Nephron (organoid): ENCODE data around the gene LZTFL1.
"Not testable (repeated sequence)": the region's sequence is repeated elsewhere in the genome, so short reads cannot be mapped to it uniquely, and the experiment has no call there.

ENCODE experiments used
- H3K27ac Mint-ChIP-seq, 3 experiments: 2 replicates each; pipeline ENCODE4 v1.8.0; 2020; ENCODE audit warnings: mixed read lengths in 3 of 3, mild to moderate bottlenecking in 2 of 3, moderate library complexity in 1 of 3
- H3K27me3 Mint-ChIP-seq: 2 replicates; pipeline ENCODE4 v1.8.0; 2021; ENCODE audit warnings: low read depth, mild to moderate bottlenecking, moderate library complexity, mixed read lengths
- H3K36me3 Mint-ChIP-seq: 2 replicates; pipeline ENCODE4 v1.8.0; 2020; ENCODE audit warnings: low read depth, mixed read lengths
- H3K4me1 Mint-ChIP-seq: 2 replicates; pipeline ENCODE4 v1.8.0; 2020; ENCODE audit warnings: mixed read lengths
- H3K4me3 Mint-ChIP-seq, 3 experiments: 2 replicates each; pipeline ENCODE4 v1.8.0; 2020; ENCODE audit warnings: mild to moderate bottlenecking in 3 of 3, mixed read lengths in 3 of 3, moderate library complexity in 2 of 3
- H3K9me3 Mint-ChIP-seq: 2 replicates; pipeline ENCODE4 v1.8.0; 2020; ENCODE audit warnings: mixed read lengths
- TF ChIP-seq, protein P1 (sequence below), 3 experiments: fragments of 200-600 bp; sonication (generic); IDR thresholded peaks; one replicate each; pipeline ENCODE4 v1.5.0; 2021; ENCODE audit warnings: antibody characterized with exemption in 3 of 3; ENCODE audit not compliant: unreplicated experiment in 3 of 3

LZTFL1 gene

DNA sequence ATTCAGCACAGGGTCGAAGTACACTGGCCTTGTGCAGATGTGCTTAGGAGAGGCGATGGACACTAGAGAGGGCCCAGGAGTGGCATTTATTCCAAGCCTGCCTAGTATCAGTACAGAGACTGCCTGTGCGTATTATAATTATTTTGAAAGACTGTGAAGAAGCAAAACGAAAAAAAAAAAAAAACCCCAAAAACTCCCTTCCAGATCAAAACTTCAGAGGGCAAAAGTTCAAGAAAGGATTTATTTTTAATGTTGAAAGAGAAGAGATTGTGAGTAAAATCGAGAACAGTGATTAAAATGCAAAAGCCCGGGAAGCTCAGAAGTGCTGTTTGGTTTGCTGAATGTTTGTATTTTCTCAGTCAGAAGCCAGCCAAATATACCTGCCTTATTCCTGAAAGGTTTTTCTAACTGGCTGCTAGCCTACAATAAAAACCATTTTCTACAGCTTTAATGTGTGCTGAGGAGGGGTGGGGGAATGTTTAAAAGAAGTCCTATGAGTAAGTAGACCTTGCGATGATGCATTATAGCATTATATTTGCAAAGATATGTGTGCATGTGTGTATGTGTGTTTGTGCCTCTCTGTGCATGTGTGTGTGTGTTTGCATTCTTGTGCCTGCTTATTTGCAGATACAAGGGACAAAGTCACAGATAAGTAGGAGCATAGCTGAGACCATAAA, 19.3 kb upstream of the LZTFL1 start:
- H3K4me1 Mint-ChIP-seq = peaks cover 5% of the 10 kb centered on the region
- peaks cover 10% of the 10 kb centered on the region for H3K9me3 Mint-ChIP-seq
- no peaks in the 10 kb centered on the region for H3K36me3 Mint-ChIP-seq
- no peak overlapping the region for H3K4me3 Mint-ChIP-seq
- peaks cover 5% of the 10 kb centered on the region for H3K27me3 Mint-ChIP-seq
- TF ChIP-seq, protein P1, sequence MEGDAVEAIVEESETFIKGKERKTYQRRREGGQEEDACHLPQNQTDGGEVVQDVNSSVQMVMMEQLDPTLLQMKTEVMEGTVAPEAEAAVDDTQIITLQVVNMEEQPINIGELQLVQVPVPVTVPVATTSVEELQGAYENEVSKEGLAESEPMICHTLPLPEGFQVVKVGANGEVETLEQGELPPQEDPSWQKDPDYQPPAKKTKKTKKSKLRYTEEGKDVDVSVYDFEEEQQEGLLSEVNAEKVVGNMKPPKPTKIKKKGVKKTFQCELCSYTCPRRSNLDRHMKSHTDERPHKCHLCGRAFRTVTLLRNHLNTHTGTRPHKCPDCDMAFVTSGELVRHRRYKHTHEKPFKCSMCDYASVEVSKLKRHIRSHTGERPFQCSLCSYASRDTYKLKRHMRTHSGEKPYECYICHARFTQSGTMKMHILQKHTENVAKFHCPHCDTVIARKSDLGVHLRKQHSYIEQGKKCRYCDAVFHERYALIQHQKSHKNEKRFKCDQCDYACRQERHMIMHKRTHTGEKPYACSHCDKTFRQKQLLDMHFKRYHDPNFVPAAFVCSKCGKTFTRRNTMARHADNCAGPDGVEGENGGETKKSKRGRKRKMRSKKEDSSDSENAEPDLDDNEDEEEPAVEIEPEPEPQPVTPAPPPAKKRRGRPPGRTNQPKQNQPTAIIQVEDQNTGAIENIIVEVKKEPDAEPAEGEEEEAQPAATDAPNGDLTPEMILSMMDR (IDR thresholded peaks at IDR 0.05; ENCODE audit: unreplicated experiment in 3 of 3) = no peak
- H3K27ac Mint-ChIP-seq = no peak overlapping the region

DNA sequence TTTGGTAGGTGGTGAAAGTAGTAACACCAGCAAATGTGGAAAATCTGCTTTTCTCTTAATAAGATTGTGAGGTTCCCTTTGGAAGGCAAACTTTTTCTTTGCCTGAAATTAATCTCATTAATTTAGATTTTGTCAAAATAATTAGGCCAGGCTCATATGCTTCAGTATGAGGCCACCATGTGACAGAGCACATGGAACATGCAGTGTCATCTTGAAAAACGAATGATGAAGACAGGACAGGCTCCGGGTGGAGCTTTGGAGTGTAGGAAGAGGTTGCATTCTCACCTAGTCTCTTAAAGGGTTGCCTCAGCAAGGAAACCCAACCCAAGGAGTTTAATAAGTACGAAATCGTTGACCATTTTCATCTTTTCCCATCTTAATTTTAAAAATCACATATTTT, 18.6 kb upstream of the LZTFL1 start:
- no peaks in the 10 kb centered on the region for H3K36me3 Mint-ChIP-seq
- H3K4me1 Mint-ChIP-seq = peaks cover 5% of the 10 kb centered on the region
- TF ChIP-seq, protein P1 (IDR thresholded peaks at IDR 0.05; ENCODE audit: unreplicated experiment in 3 of 3) = no peak
- H3K27ac Mint-ChIP-seq = no peak overlapping the region
- H3K4me3 Mint-ChIP-seq = no peak overlapping the region
- H3K9me3 Mint-ChIP-seq = peaks cover 16% of the 10 kb centered on the region
- peaks cover 5% of the 10 kb centered on the region for H3K27me3 Mint-ChIP-seq

DNA sequence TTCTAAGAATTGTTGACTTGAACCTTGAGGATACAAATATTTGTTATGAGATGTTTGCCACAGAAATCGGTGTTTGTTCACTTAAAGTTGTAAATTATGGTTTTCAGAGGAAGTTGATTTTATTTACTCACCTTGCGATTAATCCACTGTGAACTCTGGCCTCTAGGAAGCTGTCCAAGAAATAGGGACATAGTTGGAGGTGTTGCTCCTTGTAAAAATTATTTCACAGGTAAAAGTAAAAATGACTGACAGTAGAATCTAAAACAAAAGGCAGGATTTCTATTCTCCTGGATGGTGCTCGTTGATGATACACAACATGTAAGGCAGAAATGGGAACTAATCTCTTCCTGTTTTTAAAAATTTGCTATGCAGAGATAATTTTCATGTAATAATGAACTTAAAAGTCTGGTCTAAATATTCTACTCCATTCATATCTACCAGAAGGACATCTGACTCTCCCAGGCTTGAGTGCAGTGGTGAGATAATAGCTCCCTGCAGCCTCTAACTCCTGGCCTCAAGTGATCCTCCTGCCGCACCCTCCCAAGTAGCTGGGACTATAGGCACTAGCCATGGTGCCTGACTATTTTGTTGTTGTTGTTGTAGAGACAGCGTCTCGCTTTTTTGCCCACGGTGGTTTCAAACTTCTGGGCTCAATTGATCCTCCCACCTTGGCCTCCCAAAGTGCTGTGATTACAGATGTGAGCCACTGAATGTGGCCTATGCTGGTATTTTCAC, 17.1 kb upstream of the LZTFL1 start:
- H3K4me3 Mint-ChIP-seq = no peak overlapping the region
- H3K4me1 Mint-ChIP-seq = peaks cover 5% of the 10 kb centered on the region
- TF ChIP-seq, protein P1 (IDR thresholded peaks at IDR 0.05; ENCODE audit: unreplicated experiment in 3 of 3) = no peak
- H3K27ac Mint-ChIP-seq = no peak overlapping the region
- no peaks in the 10 kb centered on the region for H3K36me3 Mint-ChIP-seq
- H3K27me3 Mint-ChIP-seq = peaks cover 9% of the 10 kb centered on the region
- H3K9me3 Mint-ChIP-seq = peaks cover 12% of the 10 kb centered on the region

DNA sequence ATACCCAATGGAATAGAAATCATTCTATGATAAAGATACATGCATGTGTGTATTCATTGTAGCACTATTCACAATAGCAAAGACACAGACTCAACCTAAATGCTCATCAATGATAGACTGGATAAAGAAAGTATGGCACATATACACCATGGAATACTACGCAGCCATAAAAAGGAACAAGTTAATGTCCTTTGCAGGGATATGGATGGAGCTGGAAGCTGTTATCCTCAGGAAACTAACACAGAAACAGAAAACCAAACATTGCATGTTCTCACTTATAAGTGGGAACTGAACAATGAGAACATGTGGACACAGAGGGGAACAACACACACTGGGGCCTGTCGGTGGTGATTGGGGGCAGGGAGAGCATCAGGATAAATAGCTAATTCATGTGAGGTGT, 15.1 kb upstream of the LZTFL1 start:
- peaks cover 18% of the 10 kb centered on the region for H3K27me3 Mint-ChIP-seq
- H3K27ac Mint-ChIP-seq, H3K9me3 Mint-ChIP-seq, H3K4me3 Mint-ChIP-seq, H3K4me1 Mint-ChIP-seq, H3K36me3 Mint-ChIP-seq: not testable (repeated sequence)

DNA sequence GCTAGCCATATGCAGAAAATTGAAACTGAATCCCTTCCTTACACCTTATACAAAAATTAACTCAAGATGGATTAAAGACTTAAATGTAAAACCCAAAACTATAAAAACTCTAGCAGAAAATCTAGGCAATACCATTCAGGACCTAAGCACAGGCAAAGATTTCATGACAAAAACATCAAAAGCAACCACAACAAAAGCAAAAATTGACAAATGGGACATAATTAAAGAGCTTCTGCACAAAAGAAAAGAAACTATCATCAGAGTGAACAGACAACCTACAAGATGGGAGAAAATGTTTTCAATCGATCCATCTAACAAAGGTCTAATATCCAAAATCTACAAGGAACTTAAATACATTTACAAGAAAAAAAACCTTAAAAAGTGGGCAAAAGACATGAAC, 14.4 kb upstream of the LZTFL1 start:
- peaks cover 25% of the 10 kb centered on the region for H3K27me3 Mint-ChIP-seq
- not testable (repeated sequence) for H3K36me3 Mint-ChIP-seq, H3K4me1 Mint-ChIP-seq, H3K4me3 Mint-ChIP-seq, H3K9me3 Mint-ChIP-seq, H3K27ac Mint-ChIP-seq

DNA sequence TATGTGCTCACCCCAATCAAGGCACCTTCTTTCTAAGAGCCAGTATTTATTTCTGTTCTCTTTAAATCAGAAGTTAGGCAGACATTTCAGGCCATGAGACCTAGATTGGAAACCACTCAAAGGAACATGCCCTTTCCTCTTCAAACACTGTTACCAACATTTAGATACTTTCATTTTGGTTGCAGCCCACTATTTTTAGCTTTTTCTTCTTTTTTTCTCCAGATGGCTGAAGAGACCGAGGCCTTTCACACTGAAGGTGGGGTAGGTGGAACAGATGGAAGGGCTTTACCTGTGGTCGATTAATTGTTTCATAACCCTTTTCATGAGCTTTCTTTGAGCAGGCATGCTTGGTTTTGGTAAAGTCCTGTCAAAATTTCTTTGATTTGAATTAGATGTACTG, 10.9 kb upstream of the LZTFL1 start:
- H3K27ac Mint-ChIP-seq = no peak overlapping the region
- peaks cover 56% of the 10 kb centered on the region for H3K27me3 Mint-ChIP-seq
- H3K9me3 Mint-ChIP-seq = peaks cover 8% of the 10 kb centered on the region

More for the DNA sequence above, 10.9 kb upstream of the LZTFL1 start:
- Mint-ChIP-seq H3K4me3 (no peak overlapping the region), H3K4me1 (no peaks in the 10 kb centered on the region), H3K36me3 (no peaks in the 10 kb centered on the region)
- TF ChIP-seq, protein P1 (IDR thresholded peaks at IDR 0.05; ENCODE audit: unreplicated experiment in 3 of 3) = no peak
